ENCODE measurements around the gene BID.

Gene BID

DNA sequence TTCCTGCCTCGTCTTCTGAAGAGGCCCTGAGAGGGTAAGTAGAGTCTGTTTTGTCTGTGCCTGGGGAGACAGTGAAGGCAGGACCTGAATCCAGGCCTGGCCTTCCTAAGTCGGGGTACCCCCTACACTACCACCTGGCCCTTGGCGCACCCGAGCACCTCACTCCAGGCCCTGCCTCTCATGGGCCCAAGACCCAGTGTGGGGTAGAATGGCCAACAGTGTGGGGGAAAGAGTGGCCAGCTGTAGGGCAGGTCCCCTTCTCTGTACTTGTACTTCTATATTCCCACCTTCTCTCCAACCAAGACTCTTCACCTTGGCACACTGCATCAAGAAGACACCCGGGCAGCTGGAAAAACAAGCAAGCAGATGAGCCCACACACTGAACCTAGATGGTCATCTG, 22.4 kb upstream of the BID start:
- no peak for DNase-seq (ENCODE audit: low read depth)
- TF ChIP-seq, protein P1, sequence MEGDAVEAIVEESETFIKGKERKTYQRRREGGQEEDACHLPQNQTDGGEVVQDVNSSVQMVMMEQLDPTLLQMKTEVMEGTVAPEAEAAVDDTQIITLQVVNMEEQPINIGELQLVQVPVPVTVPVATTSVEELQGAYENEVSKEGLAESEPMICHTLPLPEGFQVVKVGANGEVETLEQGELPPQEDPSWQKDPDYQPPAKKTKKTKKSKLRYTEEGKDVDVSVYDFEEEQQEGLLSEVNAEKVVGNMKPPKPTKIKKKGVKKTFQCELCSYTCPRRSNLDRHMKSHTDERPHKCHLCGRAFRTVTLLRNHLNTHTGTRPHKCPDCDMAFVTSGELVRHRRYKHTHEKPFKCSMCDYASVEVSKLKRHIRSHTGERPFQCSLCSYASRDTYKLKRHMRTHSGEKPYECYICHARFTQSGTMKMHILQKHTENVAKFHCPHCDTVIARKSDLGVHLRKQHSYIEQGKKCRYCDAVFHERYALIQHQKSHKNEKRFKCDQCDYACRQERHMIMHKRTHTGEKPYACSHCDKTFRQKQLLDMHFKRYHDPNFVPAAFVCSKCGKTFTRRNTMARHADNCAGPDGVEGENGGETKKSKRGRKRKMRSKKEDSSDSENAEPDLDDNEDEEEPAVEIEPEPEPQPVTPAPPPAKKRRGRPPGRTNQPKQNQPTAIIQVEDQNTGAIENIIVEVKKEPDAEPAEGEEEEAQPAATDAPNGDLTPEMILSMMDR (IDR thresholded peaks at IDR 0.05; ENCODE audit: control insufficient read depth, insufficient read depth, low read depth, low read length, missing control alignments), result no peak
- no peak overlapping the region for H3K4me3 ChIP-seq (ENCODE audit: control insufficient read depth, low read depth, low read length)

DNA sequence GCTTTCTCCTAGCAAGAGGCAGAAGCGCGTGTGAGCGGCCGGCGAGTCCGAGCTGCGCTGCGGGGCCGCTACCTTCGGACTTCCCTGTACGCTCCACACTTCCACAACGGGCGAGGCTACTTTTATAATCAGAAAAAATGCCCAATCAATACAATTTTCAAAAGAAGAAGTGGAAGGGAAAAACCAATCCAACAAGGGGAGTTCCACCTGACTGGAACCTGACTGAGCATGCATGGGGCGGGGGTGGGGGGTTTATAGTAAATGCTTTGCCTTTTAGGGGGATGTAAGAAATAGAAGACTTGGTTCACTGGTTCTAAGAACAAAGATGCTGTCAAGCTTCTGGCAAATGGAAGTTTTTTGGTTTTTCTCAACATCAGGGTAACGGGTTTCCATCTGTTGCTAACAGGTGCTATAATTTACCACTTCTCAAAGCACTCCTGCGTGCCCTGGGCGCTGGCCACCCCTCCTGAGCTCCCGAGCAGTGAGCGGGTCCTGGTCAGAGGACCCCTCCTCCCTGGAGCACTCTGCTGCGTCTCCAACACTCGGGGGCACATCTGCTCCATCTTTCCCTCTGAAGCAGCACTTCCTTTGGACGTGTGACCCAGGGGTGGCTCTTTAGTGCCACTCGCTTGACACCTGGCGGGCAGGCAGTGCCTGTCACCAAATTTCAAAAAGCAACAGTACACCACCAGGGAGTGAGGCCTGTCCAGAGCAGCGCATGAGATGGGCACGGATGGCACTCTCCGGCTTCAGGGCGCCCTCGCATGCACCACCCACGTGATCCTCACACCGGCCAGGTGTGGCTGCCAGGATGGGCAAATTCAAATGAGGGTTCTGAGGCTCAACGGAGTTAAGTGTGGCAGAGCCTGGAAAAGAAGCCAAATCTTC, 21.6 kb upstream of the BID start:
- no peak for DNase-seq (ENCODE audit: low read depth)
- H3K4me3 ChIP-seq (ENCODE audit: control insufficient read depth, low read depth, low read length), result no peak overlapping the region

DNA sequence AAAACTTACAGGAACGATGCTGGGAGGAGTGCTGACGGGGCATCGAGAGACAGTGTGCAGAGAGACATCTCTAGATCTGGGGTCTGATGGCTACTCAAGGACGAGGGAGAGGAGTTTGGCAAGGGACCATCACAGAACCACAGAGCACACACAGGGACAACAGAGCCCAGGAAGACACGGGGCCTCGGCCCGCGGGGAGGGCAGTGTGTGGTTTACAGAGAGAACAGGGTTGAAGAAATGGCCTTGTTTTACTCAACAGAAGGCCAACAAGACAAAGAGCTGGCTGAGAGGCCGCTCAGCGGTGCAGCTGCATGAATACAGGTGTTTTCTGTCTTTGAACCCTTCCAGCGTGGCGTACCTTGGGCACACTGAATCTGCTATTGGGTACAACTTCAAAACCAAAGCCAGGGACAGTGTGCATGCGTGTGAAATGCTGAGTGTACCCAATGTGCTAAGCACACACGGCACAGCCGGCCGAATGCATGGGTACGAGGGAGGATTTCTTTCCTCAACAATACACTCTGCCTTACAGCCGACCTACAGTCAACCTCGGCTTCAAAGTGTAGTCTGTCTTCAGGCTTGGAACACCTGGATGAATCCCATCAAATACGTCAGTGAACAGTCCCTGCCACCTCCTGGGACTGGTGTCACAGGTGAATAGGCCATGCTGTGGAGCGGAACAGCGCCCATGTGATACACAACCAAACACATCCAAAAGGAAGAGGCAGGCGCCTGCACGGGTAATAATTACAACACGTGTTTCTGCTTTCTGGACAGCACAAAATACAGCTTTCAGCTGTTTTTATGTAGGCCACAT, 20.7 kb upstream of the BID start:
- no peak for DNase-seq (ENCODE audit: low read depth)
- TF ChIP-seq, protein P1 (IDR thresholded peaks at IDR 0.05; ENCODE audit: control insufficient read depth, insufficient read depth, low read depth, low read length, missing control alignments), result no peak
- H3K4me3 ChIP-seq (ENCODE audit: control insufficient read depth, low read depth, low read length), result no peak overlapping the region

More for the DNA sequence above, 21.6 kb upstream of the BID start:
- TF ChIP-seq, protein P1 (IDR thresholded peaks at IDR 0.05; ENCODE audit: control insufficient read depth, insufficient read depth, low read depth, low read length, missing control alignments), result no peak

DNA sequence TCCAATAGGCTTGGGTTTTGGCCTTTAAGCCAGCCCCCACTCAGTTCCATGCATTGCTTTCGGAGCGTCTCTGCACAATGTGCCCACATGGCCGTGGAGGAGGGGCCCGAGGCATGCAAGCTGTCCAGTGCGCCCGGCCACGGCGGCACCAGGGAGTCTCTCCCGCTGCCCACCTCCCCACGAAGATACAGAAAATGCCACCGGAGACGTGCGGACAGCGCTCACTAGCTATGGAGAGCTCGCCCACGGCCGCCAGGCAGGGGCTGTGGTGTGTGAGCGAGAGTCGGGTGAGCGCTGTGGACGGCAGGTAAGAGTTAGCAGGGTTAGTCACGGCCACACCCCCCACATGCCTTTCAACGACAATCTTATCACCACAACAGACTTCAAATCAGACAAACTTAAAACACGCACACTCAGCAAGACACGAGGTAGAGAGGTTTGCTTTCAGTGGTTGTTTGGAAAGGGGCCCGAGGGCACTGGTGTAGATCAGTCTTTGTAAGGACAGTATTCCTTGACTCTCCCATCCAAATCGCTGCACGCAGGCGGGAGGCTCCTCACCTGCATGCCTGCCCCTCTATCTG, 18.7 kb upstream of the BID start:
- H3K4me3 ChIP-seq (ENCODE audit: control insufficient read depth, low read depth, low read length), result no peak overlapping the region
- TF ChIP-seq, protein P1 (IDR thresholded peaks at IDR 0.05; ENCODE audit: control insufficient read depth, insufficient read depth, low read depth, low read length, missing control alignments), result no peak
- DNase-seq (ENCODE audit: low read depth), result no peak

DNA sequence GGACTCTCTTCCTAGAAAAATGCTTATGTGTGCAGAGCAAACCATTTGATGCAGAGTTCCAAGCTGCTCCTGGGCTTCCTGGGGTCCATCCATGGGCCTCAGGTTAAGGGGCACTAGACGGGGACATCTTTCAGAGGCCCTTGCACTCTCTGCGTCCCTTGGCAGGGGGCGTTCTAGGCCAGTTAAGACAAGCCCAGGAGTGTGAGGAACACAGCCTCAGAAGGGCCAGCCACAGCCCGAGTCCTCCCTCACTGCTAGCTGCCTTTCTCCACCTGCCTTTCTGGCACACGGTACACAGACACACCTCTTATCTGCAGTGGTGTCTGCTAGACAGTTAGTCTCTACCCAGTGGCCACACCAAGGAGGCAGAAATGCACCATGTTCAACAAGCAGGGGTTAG, 18.0 kb upstream of the BID start:
- TF ChIP-seq, protein P1 (IDR thresholded peaks at IDR 0.05; ENCODE audit: control insufficient read depth, insufficient read depth, low read depth, low read length, missing control alignments), result no peak
- no peak for DNase-seq (ENCODE audit: low read depth)
- no peak overlapping the region for H3K4me3 ChIP-seq (ENCODE audit: control insufficient read depth, low read depth, low read length)

DNA sequence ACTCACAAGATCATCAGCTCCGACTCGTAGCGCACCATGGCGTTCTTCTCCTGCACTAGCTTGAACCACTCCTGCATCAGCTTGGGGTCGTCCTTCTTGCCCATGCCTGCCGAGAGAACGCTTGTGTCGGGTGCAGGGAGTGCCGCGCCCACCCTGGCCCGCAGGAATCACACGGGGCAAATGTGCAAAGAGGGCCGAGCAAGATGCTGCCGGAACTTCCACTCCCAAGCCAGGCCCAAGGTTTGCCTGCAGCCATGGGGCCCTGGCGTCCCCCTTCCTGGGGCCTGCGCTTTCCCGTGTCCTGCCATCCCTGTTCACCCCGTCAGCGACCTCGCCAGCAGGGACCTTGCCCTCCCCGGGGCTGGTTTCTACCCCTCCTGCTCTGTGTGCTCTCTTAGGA, 16.9 kb upstream of the BID start:
- TF ChIP-seq, protein P1 (IDR thresholded peaks at IDR 0.05; ENCODE audit: control insufficient read depth, insufficient read depth, low read depth, low read length, missing control alignments), result no peak
- no peak overlapping the region for H3K4me3 ChIP-seq (ENCODE audit: control insufficient read depth, low read depth, low read length)
- no peak for DNase-seq (ENCODE audit: low read depth)
